Globus pallidus (tissue), 1 donor: ENCODE data around the gene ERBB2.
"Not testable (repeated sequence)": the region's sequence is repeated elsewhere in the genome, so short reads cannot be mapped to it uniquely, and the experiment has no call there.

Experiments used
- DNase-seq: peaks from one replicate; pipeline ENCODE4 v3.0.0-alpha.2; 2015; ENCODE audit warnings: low spot score

The ERBB2 gene

GRCh38 chr17:39763051-39763820 lies 63.4 kb downstream of the ERBB2 start:
- no peak for DNase-seq

GRCh38 chr17:39764171-39764570 lies 64.3 kb downstream of the ERBB2 start:
- DNase-seq, result not testable (repeated sequence)

GRCh38 chr17:39765175-39765574 lies 65.3 kb downstream of the ERBB2 start:
- DNase-seq, result no peak

GRCh38 chr17:39765766-39766165 lies 65.9 kb downstream of the ERBB2 start:
- DNase-seq, result no peak

GRCh38 chr17:39767147-39767546 lies 67.3 kb downstream of the ERBB2 start:
- DNase-seq, result no peak

GRCh38 chr17:39769974-39770587 lies 70.2 kb downstream of the ERBB2 start:
- no peak for DNase-seq

- no peak for DNase-seq
These were observed 72.6 kb downstream of the ERBB2 start for GRCh38 chr17:39772415-39772814.

- no peak for DNase-seq
These were observed 73.4 kb downstream of the ERBB2 start for GRCh38 chr17:39772987-39773934.

GRCh38 chr17:39774047-39774446 lies 74.2 kb downstream of the ERBB2 start:
- no peak for DNase-seq

GRCh38 chr17:39775031-39775430 lies 75.2 kb downstream of the ERBB2 start:
- no peak for DNase-seq

- no peak for DNase-seq
These were observed 76.4 kb downstream of the ERBB2 start for GRCh38 chr17:39776252-39776651.

GRCh38 chr17:39777534-39778365 lies 77.9 kb downstream of the ERBB2 start:
- no peak for DNase-seq
